Fibroblast of mammary gland (primary cell): ENCODE measurements around the gene XAGE3.
"Not testable (repeated sequence)": the region's sequence is repeated elsewhere in the genome, so short reads cannot be mapped to it uniquely, and the experiment has no call there.

Source experiments
- DNase-seq: peaks from one replicate; pipeline ENCODE4 v3.0.0-alpha.2; 2010; ENCODE audit warnings: low read depth
- H3K4me3 ChIP-seq: 2 replicates; pipeline ENCODE4 v1.5.1; 2011; ENCODE audit warnings: low read depth, mild to moderate bottlenecking, low read length, moderate library complexity; ENCODE audit not compliant: control insufficient read depth
- TF ChIP-seq, protein P1 (sequence below): conservative IDR thresholded peaks from 2 replicates; pipeline ENCODE4 v1.5.1; 2011; ENCODE audit warnings: low read depth, low read length, inconsistent platforms; ENCODE audit not compliant: control insufficient read depth, insufficient read depth

XAGE3 gene

DNA sequence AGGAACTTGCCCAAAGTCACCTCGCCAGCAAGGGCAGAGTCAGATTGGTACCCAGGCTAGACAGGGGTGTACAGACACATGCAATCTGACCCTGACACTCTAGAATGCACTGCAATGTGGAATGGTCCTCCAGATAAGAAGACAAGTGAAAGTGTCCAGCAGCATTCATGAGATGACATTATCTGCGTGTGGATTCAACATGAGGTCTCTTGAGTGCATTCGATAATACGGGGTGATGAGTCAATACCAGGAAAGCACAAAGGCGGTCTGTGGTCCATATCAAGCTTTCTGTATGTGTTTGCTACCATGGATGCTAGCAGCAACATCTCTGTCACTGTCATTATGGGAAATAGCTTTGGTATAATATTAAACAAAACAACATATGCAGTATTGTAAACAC is 6.8 kb upstream of the XAGE3 start:
- no peak for DNase-seq
- TF ChIP-seq, protein P1, sequence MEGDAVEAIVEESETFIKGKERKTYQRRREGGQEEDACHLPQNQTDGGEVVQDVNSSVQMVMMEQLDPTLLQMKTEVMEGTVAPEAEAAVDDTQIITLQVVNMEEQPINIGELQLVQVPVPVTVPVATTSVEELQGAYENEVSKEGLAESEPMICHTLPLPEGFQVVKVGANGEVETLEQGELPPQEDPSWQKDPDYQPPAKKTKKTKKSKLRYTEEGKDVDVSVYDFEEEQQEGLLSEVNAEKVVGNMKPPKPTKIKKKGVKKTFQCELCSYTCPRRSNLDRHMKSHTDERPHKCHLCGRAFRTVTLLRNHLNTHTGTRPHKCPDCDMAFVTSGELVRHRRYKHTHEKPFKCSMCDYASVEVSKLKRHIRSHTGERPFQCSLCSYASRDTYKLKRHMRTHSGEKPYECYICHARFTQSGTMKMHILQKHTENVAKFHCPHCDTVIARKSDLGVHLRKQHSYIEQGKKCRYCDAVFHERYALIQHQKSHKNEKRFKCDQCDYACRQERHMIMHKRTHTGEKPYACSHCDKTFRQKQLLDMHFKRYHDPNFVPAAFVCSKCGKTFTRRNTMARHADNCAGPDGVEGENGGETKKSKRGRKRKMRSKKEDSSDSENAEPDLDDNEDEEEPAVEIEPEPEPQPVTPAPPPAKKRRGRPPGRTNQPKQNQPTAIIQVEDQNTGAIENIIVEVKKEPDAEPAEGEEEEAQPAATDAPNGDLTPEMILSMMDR, result no peak
- no peak overlapping the region for H3K4me3 ChIP-seq

DNA sequence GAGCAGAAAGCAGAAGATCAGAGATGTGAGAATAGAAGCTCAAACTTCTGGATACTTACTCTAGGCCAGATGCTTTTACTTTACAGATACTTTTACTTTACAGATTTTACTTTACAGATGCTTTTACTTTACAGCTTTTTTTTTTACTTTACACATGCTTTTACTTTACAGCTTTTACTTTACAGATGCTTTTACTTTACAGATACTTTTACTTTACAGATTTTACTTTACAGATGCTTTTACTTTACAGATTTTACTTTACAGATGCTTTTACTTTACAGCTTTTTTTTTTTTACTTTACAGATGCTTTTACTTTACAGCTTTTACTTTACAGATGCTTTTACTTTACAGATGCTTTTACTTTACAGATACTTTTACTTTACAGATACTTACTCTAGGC is 5.9 kb upstream of the XAGE3 start:
- DNase-seq, H3K4me3 ChIP-seq: not testable (repeated sequence)

DNA sequence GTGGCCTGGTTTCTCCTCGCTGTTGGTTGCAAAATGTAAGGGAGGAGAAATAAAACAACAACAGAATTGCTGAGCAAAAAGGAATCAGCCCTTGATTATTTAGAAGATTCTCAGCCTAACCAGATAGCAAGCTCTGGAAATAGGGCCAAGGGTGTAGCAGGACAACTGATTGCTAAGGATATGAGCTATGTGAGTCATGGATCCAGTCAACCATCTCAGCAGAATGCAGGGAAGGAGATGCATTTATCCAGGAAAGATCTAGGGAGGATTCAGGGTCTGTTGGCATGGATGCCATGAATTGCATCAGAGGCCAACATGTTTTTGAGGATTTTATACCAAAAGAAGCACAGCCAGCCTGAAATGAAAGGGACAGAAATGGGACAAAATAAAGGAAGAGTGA is 2.2 kb upstream of the XAGE3 start:
- no peak overlapping the region for H3K4me3 ChIP-seq
- TF ChIP-seq, protein P1, result no peak
- DNase-seq, result no peak

DNA sequence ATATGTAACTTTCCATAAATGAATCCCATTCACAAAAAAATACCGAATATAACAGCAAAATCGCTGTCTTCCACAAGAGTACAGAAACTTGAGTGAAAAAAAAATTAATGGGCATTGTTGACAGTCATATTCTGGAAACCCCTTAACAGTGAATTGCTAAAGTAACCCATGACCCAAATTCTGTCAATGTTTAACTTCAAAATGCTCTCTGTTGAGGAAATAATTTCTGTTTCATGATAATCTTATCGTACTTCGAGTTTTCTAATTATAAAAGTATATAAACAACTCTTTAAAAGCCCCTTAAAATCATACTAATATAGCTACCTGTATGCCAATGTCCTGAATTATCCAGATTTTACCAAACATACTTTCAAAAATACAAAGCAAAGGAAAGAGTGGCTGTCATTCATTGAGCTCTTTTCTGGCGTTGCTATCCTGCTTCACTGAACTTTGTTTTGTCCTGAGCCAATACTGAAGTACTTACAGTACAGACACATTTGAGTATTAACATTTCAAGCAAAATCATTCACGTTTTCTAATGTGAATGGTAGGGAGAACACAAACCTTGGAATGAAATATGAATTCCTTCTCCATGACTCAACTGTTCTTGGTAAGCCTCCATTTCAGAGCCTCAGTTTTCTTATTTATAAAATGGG is 2.4 kb downstream of the XAGE3 start:
- TF ChIP-seq, protein P1, result no peak
- no peak for DNase-seq
- no peak overlapping the region for H3K4me3 ChIP-seq

DNA sequence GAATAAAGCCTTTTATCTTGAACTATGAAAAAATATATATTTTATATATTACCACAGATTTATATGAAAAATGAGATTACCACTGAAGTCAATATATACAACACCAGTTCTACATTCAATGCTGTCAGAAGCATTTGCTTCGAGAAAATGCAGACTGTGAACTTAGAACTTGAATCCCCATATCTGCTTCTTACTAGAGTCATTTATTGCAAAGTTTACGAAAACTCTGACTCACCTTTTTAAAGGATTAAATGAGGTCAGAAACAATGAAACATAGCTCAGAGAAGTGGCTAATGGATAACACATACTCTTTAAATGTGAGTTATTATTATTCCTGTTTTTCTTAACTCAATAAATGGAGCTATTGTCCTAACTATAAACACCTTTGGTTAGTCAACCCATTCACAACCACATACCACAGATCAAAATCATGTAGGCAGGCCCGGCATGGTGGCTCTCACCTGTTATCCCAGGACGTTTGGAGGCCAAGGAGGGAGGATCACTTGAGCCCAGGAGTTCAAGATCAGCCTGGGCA is 10.8 kb downstream of the XAGE3 start:
- H3K4me3 ChIP-seq, DNase-seq: not testable (repeated sequence)

DNA sequence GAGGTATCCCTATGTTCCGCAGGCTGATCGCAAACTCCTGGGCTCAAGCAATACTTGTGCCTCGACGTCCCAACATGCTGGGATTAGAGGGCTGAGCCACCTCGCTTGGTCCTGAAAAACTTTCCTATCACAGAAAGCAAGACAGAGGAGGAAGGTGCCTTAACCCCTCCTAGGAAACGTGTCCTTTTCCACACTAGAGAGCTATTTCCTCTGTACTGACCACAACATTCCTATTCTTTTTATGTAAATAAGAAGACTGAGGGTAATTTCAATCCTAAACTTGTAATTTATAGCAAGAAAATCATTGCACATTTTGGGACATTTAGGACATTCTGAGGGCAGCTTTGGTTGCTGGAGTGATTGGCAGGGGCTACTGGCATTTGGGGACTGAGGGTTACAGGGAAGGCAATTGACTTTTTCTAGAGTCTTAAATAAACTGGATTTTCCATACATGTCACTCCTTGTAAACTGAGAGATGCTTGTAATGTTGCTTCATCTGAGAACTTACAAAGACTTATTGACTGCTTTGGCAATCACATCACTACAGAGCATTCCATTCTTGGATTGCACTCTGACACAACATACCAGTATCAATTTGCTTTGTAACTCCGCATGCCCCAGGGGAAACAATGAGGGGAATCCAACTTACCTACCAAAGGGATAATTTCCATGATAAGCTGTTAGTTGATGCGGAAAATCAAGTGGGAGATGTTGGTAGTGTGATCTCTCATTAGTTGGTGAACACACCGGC is 15.6 kb downstream of the XAGE3 start:
- H3K4me3 ChIP-seq, result no peak overlapping the region
- DNase-seq, result peak; percentile 30
- TF ChIP-seq, protein P1, result no peak

DNA sequence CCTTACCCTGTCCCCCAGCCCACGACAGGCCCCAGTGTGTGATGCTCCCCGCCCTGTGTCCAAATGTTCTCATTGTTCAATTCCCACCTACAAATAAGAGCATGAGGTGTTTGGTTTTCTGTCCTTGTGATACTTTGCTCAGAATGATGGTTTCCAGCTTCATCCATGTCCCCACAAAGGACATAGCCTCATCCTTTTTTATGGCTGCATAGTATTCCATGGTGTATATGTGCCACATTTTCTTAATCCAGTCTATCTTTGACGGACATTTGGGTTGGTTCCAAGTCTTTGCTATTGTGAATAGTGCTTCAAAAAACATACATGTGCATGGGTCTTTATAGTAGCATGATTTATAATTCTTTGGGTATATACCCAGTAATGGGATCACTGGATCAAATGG is 24.3 kb downstream of the XAGE3 start:
- H3K4me3 ChIP-seq, result not testable (repeated sequence)

DNA sequence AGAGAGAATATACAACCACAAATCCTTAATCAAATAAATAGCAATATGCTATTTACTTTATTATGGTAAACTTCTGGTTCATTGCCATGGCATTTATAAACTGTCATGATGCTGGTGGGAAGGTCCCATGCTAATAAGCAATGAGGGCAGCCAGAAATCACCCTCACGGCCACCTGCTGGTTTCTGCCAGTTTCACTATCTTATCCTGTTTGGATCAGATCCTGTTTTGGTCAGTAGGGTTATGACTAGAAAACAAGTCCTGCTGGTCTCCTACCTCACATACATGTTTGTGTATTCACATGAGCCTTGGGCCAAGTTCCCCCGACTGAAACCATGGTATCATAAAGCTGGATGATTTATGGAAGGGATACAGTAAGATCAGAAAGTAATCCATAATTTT is 28.7 kb downstream of the XAGE3 start:
- no peak for DNase-seq
- TF ChIP-seq, protein P1, result no peak
- H3K4me3 ChIP-seq, result no peak overlapping the region

More for the DNA sequence above, 24.3 kb downstream of the XAGE3 start:
- not testable (repeated sequence) for DNase-seq
